Adipose tissue (tissue), 3 donors: Measurements from ENCODE around the gene SCD. TPM values are rescaled to one million over a fixed set of nuclear protein-coding genes. Genes with fewer than 3 reads are reported as not detected.

ENCODE experiments used
- H3K27ac ChIP-seq: one replicate; pipeline ENCODE4 v1.5.1; 2013; ENCODE audit warnings: low read depth, low read length
- WGBS, 3 donors: extraction: QIAGEN DNeasy Blood & Tissue Kit; methylation state at CpG; one replicate each; pipeline ENCODE4 v1.1.7; 2013; 5-methylcytosine and 5-hydroxymethylcytosine counted together
- polyA plus RNA-seq, 3 donors: library from polyadenylated mRNA; stranded (reverse); fragments of 200-250 nt; gene quantifications; one replicate each; pipeline ENCODE4 v1.2.3, GENCODE V29; 2013
- donor health status: healthy with polysubstance abuse.
- donor health status: Bipolar disorder and iron deficiency.
- donor health status: healthy.

The SCD gene
- polyA plus RNA-seq, 3 donors: 132 to 934 (median 391) TPM

DNA sequence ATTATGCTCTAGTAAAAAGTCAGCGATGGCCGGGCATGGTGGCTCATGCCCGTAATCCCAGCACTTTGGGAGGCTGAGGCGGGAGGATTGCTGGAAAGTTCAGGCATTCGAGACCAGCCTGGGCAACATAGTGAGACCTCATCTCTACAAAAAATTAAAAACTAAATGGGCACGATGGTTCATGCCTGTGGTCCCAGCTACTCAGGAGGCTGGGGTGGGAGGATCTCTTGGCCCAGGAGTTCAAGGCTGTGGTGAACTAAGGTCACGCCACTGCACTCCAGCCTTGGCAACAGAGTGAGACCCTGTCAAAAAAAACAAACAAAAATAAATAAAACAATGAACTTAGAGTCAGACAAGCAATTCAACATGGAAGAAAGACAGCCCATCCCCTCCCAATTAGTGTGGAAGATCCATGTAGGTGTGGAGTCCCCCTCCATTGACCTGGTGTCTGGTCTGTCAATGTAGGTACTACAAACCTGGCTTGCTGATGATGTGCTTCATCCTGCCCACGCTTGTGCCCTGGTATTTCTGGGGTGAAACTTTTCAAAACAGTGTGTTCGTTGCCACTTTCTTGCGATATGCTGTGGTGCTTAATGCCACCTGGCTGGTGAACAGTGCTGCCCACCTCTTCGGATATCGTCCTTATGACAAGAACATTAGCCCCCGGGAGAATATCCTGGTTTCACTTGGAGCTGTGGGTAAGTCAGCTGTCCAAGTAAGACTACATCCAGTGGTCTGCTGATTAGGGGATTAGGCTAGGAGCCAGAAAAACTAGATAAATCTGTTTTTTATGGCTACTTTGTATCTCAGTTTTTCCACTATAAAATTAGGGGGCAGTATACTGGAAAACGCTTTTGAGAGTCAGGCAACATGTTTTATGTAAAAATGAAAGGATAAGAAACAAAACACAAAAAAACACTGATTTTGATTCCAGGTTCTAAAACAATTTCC, 9.3 kb downstream of the SCD start:
- H3K27ac ChIP-seq: no peak overlapping the region
- 93 to 96% (median 95%) methylated on average over 14 of the region's 14 CpGs for WGBS, 3 donors

DNA sequence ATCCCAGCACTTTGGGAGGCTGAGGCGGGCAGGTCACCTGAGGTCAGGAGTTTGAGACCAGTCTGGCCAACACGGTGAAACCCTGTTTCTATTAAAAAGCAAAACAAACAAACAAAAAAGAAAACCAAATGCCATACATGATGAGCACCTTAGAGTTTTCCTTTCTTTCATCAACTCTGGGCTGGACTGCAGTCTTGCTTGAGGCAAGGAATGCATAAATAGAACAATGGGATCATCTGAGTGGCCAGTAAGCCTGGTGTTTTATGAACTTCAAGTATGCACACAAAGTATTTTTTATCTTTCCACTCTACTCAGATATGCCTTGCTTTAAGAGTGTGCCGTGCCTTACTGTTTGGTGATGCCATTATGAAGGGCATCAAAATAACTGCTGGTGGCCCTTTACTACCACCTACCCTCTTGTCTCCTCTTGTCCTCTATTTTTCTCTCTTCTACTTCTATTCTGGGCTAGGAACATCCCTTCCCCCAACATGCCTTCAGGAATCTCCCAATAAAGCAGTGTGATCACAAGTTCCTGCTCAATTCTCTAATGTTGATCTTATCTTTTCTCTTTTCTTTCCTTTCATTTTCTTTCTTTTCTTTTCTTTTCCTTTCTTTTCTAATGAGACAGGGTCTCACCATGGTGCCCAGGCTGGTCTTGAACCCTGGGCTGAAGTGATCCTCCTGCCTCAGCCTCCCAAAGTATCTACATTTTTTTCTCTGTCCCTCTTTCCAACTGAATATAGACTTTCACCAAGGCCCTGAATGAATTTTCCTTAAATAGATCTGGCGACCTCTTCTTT, 10.2 kb downstream of the SCD start:
- WGBS, 3 donors: 88 to 97% (median 94%) methylated on average over 4 of the region's 4 CpGs

DNA sequence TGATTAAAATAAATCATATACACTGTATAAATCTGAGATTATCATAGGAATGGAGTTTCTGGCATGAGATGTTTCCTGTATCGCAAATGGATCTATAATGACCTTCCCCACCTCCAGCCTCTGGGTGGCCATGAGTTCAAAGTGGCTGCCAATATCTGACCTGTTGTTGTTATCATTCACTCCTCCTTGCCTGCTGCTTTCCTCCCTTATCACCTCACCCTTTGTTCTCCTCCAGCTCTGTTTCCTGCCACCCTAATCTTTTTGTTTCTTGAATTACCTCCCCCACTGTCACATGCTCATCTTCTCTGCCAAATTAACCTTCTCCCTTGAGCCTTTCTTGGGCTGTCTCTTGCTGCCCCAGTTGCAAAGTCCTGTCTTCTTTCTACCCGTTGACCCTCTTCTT, 12.0 kb downstream of the SCD start:
- no peak overlapping the region for H3K27ac ChIP-seq
- 16 to 59% (median 55%) methylated on average over 2 of the region's 2 CpGs for WGBS, 3 donors

More for the DNA sequence above, 10.2 kb downstream of the SCD start:
- no peak overlapping the region for H3K27ac ChIP-seq

DNA sequence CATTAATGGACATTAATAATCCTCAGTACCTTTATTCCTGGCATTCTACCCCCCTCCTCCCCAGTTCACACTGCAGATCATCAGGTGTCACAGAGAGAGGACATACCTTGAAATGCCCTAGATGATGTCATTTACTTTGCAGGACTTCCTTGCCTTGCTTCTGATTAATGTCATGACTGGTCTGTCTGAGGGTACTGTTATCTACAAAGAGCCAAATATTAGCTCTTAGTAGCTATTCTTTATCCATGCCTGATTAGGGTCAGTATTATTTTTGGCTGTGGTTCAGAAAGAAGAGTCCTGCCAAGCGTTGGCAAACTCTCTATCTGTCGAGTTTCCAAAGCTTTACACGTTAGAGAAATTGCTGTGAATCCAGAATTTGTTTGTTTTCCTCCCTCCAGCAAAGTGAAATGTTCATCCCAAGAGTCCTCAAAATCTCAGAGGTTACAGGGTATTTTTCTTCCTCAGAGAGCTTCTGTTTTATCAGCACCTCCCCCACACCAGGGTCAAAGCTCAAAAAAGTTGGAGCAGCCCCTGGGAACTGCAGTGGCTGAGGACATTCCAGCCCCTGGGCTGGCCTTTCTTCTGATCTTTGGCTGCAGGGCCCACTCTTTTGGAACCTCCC, 12.6 kb downstream of the SCD start:
- WGBS, 3 donors: 11 to 56% (median 44%) methylated on average over 3 of the region's 3 CpGs
- H3K27ac ChIP-seq: no peak overlapping the region

DNA sequence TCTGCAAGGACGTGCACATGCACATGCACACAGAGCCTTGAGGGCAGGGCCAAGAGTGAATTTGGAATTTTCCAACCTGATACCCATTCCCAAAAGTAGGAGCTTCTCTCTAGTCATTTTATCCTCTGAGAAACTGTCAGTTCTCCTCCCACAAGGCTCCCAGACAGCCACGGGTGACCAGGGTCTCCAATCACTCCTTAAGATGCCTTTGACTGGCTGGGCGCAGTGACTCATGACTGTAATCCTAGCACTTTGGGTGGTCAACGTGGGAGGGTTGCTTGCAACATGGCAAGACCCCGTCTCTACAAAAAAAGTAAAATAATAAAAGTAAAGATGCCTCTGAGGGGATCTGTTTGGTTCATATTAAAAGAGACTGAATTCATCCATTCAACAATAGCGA, 13.2 kb downstream of the SCD start:
- no peak overlapping the region for H3K27ac ChIP-seq
- 65 to 73% (median 71%) methylated on average over 6 of the region's 6 CpGs for WGBS, 3 donors

DNA sequence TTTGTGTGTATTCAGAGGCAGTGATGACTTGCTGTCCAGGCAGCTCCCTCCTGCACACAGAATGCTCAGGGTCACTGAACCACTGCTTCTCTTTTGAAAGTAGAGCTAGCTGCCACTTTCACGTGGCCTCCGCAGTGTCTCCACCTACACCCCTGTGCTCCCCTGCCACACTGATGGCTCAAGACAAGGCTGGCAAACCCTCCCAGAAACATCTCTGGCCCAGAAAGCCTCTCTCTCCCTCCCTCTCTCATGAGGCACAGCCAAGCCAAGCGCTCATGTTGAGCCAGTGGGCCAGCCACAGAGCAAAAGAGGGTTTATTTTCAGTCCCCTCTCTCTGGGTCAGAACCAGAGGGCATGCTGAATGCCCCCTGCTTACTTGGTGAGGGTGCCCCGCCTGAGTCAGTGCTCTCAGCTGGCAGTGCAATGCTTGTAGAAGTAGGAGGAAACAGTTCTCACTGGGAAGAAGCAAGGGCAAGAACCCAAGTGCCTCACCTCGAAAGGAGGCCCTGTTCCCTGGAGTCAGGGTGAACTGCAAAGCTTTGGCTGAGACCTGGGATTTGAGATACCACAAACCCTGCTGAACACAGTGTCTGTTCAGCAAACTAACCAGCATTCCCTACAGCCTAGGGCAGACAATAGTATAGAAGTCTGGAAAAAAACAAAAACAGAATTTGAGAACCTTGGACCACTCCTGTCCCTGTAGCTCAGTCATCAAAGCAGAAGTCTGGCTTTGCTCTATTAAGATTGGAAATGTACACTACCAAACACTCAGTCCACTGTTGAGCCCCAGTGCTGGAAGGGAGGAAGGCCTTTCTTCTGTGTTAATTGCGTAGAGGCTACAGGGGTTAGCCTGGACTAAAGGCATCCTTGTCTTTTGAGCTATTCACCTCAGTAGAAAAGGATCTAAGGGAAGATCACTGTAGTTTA, 15.8 kb downstream of the SCD start:
- WGBS, 3 donors: 80 to 85% (median 83%) methylated on average over 6 of the region's 6 CpGs
- no peak overlapping the region for H3K27ac ChIP-seq

DNA sequence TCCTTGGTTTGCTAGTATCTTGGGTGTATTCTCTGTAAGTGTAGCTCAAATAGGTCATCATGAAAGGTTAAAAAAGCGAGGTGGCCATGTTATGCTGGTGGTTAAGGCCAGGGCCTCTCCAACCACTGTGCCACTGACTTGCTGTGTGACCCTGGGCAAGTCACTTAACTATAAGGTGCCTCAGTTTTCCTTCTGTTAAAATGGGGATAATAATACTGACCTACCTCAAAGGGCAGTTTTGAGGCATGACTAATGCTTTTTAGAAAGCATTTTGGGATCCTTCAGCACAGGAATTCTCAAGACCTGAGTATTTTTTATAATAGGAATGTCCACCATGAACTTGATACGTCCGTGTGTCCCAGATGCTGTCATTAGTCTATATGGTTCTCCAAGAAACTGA, 17.1 kb downstream of the SCD start:
- WGBS, 3 donors: 85 to 89% (median 87%) methylated on average over 3 of the region's 3 CpGs
- no peak overlapping the region for H3K27ac ChIP-seq

DNA sequence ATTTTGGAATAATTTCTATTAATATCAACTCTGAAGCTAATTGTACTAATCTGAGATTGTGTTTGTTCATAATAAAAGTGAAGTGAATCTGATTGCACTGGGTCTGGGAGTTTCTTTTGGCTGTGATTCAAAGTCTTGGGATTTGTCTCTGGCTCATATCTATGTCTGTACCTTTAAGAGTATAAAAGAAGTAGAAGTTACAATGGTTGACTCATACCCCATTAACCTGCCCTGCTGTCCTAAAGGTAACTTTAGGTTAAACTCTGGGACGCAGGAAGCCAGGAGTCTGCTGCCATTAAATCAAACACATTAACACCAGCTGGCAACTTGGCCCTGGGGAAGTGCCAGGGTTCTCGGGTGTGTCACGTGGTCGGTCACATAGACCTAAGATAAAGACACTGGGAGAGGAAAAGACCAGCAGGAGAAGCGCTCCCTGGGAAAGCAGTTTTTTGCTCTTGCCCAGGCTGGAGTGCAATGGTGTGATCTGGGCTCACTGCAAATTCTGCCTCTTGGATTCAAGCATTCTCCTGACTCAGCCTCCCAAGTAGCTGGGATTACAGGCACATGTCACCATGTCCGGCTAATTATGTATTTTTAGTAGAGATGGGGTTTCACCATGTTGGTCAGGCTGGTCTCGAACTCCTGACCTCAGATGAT, 17.8 kb downstream of the SCD start:
- 20 to 35% (median 34%) methylated on average over 7 of the region's 7 CpGs for WGBS, 3 donors

DNA sequence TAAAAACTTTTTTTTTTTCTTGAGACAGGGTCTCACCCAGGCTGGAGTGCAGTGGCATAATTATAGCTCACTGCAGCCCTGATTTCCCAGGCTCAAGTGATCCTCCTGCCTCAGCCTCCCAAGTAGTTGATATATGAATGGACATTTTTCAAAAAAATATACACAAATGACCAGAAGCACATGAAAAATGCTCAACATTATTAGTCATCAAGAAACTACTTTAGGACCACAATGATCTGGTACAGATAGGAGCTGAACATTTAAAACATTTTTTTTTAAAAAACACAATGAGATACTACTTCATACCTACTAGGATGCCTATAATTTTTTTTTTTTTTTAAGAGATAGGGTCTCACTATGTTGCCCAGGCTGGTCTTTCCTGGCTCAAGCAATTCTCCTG, 21.7 kb downstream of the SCD start:
- H3K27ac ChIP-seq: no peak overlapping the region

More for the DNA sequence above, 17.8 kb downstream of the SCD start:
- no peak overlapping the region for H3K27ac ChIP-seq

DNA sequence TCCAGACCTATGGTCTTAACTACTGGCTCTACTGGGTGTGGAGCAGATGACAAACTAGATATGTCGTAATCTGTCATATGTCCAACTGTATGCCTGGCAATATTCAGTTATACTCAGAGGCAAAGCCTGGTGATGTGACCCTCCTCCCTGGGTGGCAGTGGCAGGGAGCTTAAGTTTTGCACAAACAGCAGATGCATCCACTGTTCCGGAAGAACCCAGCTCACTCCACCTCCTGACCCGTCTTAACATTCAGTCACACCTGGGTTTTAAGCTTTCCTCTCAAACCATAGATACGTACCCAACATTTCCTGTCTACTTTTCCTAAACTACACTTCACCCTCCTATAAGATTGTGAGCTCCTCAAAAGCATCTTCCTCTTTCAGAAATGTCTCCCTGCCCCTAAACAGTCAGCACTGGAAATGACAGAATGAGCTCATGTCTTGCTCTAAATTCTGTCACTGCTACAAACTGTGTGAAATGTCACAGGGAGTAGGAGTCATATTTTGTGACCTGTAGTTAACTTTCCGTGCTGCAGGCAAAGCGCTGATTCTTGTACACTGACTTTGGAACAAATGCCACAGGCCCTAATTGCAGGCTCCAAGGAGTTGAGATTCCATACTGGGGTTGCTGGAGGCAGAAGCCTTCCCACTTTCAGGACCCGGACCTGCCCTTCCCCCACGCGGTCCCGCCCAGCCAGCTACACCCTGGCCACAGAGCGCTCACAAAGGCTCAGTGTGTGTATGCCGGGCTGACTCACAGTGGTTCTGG, 23.9 kb downstream of the SCD start:
- peak overlapping the region; percentile 84 for H3K27ac ChIP-seq
- 18 to 27% (median 20%) methylated on average over 12 of the region's 12 CpGs for WGBS, 3 donors

DNA sequence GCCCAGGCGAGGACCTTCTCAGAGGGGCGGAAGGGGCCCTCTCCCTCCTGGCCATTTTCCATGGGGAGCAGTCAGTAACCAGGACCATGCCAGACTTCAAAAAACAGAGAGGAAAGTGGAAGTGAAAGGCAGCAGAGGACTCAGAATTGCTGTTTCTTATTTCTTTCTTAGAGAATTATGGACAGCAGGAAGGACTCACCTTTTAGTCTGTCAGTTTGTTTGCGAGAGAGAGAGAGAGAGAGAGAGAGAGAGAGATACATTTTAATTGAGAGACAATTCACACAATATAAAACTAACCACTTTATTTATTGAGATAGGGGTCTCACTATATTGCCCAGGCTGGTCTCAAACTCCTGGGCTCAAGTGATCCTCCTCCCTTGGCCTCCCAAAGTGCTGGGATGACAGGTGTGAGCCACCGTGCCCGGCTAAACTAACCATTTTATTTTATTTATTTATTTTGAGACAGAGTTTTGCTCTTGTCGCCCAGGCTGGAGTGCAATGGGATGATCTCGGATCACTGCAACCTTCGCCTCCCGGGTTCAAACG, 24.5 kb downstream of the SCD start:
- WGBS, 3 donors: 74 to 80% (median 74%) methylated on average over 10 of the region's 10 CpGs
- H3K27ac ChIP-seq: peak overlapping the region; percentile 84

DNA sequence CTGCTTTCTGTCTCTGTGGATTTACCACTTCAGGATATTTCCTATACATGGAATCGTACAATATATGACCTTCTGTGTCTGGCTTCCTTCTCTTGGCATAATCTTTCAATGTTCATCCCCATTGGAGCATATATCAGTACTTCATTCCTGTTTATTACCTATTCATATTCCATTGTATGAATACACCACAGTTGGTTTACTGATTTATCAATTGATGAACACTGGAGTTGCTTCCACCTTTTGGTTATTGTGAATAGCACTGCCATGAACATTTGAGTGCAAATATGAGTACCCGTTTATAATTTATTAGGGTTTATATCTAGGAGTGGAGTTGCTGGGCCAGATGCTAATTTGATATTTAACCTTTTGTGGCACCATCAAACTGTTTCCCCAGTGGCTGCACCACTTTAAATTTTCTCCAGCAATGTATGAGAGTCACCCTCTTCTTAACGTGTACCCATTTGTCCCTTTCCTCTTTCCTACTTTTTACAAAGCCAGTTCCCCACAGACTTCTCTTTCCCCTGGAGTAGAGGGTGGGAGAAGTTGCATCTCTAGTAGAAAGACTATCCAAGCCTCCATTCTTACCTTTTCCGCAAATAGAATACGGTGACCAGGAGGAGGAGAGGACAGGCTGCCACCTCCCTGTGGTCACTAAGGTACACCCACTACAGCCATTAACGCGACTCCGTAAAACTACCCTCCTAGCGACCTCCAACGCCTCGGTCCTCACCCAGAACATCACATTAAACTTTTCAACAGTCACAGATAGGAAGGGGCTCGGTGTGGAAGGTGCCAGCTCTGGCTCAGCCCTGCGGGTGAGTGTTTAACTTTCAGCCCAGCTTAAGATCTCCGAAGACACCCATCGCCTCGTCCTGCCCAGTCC, 25.6 kb downstream of the SCD start:
- WGBS, 3 donors: 21 to 26% (median 24%) methylated on average over 16 of the region's 16 CpGs
- peak overlapping the region; percentile 65 for H3K27ac ChIP-seq

DNA sequence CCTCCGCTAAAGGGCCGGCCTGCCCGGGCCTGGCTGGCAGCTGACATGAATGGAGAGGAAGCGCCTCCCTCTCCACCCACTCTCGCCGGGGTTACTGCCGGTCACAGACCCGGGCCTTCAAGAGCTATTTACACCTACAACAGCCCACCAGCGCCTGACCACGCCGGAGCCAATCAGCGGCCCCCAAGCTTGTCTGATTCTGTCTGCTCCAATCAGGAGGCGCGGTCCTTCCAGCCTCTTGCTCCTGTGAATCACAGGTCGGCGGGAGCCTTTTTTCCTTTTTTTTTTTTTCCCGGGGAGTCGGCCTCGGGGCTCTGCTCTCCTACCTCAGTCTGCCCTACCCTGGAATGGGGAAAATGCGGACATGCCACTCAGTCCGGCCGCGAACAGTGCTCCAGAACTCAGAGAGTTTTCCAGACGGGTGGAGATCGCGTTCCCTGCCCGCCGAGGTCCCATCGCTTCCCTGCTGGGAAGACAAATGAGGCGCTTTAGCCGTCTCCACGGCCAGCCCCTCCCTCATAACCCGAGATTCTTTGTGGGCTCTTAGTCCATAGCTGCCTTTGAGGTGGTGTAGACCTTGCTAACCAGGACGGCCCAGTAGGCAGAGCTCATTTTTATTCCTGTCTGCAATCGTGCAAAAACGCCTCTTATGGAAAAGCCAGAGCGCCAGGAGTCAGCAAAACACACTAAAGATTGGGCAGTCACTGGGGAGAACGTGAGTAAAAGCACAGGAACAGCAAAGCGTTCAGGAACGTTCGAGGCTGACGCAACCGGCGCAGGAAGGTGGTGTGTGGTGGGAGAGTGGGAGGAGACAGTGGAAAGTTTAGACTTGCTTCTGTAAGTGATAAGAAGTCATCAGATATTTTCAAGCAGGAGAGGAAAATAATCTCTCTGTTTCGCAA, 26.5 kb downstream of the SCD start:
- H3K27ac ChIP-seq: peak overlapping the region; percentile 65

DNA sequence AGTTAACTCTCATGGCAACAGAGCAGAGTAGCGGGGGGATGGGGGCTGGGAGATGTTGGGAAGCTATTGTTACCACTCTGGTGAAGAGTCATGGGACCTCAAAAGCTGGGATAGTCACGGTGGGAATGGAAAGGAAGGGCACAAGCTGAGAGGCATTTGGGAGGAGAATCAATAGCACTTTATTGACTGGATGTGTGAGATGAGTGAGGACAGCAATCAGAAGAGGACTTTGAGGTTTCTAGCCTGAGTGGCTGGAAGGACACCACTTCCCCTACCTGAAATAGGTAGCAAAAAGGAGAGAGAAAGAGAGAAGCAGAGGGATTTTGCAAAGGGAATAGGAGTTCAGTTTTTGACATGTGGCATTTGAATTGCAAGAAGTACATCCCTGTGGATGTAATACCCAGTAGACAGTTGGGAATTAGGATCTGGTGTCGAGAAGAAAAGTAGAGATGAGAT, 27.2 kb downstream of the SCD start:
- 14 to 22% (median 16%) methylated on average over 3 of the region's 3 CpGs for WGBS, 3 donors
- H3K27ac ChIP-seq: peak overlapping the region; percentile 45

More for the DNA sequence above, 26.5 kb downstream of the SCD start:
- 0% methylated on average over 45 of the region's 45 CpGs for WGBS, 3 donors
